Left renal cortex interstitium (tissue), 4 donors: Measurements from ENCODE around the gene MRPL38. TPM values are rescaled to one million over a fixed set of nuclear protein-coding genes. Genes with fewer than 3 reads are reported as not detected.

Source experiments
- DNase-seq, 4 donors: peaks; one replicate each; pipeline ENCODE4 v3.0.0-alpha.2; 2013; ENCODE audit warnings: low read depth in 4 of 4, low spot score in 2 of 4, missing footprints in 1 of 4
- polyA plus RNA-seq, 4 donors: library from polyadenylated mRNA; unstranded; fragments of 120-200 nt; gene quantifications; one replicate each; pipeline ENCODE4 v1.2.1, GENCODE V29; 2013; ENCODE audit not compliant: insufficient read length in 4 of 4

MRPL38 gene
- polyA plus RNA-seq, result 100 to 1,000 TPM in 2 of 4 donors, 10 to 100 TPM in 2; 72.9 to 113 (median 94.0) TPM

- DNase-seq, result peak; percentile 77 to 86 (median 84)
These were observed at the start of gene MRPL38 for GRCh38 chr17:75904749-75905521. Gene MRPL38, minus strand, starts transcription at chr17:75904884. Its CDS starts 9 bp downstream, at chr17:75904875.

GRCh38 chr17:75950855-75951554 is 46.3 kb upstream of the MRPL38 start:
- DNase-seq, result no peak

- no peak for DNase-seq
These were observed 45.7 kb upstream of the MRPL38 start for GRCh38 chr17:75950421-75950820.

- no peak for DNase-seq
These were observed 40.5 kb upstream of the MRPL38 start for GRCh38 chr17:75945211-75945610.

- DNase-seq, result no peak
These were observed 38.8 kb upstream of the MRPL38 start for GRCh38 chr17:75943491-75943890.

- DNase-seq, result no peak
These were observed 37.8 kb upstream of the MRPL38 start for GRCh38 chr17:75942473-75942872.

GRCh38 chr17:75941442-75941819 is 36.7 kb upstream of the MRPL38 start:
- no peak for DNase-seq

GRCh38 chr17:75940727-75941441 is 36.2 kb upstream of the MRPL38 start, which contains the start of gene FBF1:
Gene FBF1, minus strand, starts transcription at chr17:75941042. Its CDS starts 2,893 bp downstream, at chr17:75938149.
- DNase-seq, result peak; percentile 55 to 91 (median 80)

- DNase-seq, result no peak
These were observed 33.0 kb upstream of the MRPL38 start for GRCh38 chr17:75937652-75938051.

- DNase-seq, result no peak
These were observed 29.1 kb upstream of the MRPL38 start for GRCh38 chr17:75933808-75934207.

- no peak for DNase-seq
These were observed 28.2 kb upstream of the MRPL38 start for GRCh38 chr17:75932852-75933251.

GRCh38 chr17:75931062-75931461 is 26.4 kb upstream of the MRPL38 start:
- DNase-seq, result no peak

- no peak for DNase-seq
These were observed 22.7 kb upstream of the MRPL38 start for GRCh38 chr17:75927286-75927922.

GRCh38 chr17:75926456-75926855 is 21.8 kb upstream of the MRPL38 start:
- no peak for DNase-seq

- DNase-seq, result no peak
These were observed 21.2 kb upstream of the MRPL38 start for GRCh38 chr17:75925912-75926311.

- DNase-seq, result no peak
These were observed 20.4 kb upstream of the MRPL38 start for GRCh38 chr17:75925103-75925502.

- DNase-seq, result no peak
These were observed 18.5 kb upstream of the MRPL38 start for GRCh38 chr17:75922963-75923874.

GRCh38 chr17:75922173-75922961 is 17.7 kb upstream of the MRPL38 start:
- no peak for DNase-seq

GRCh38 chr17:75921596-75921995 is 16.9 kb upstream of the MRPL38 start:
- no peak for DNase-seq
